SH-SY5Y (cell line): Measurements from ENCODE around the gene MYH10.

Experiments used
- GATA2 ChIP-seq: IDR thresholded peaks from 2 replicates; pipeline ENCODE4 v1.6.1; 2011; ENCODE audit warnings: mild to moderate bottlenecking, low read depth, low read length
- GATA3 ChIP-seq: IDR thresholded peaks from 2 replicates; pipeline ENCODE4 v1.6.1; 2011; ENCODE audit warnings: low read depth, mild to moderate bottlenecking, low read length, moderate library complexity

- TF ChIP-seq GATA2 (no peak), GATA3 (no peak)
Observed at GRCh38 chr17:8593276-8593675, 37.2 kb downstream of the MYH10 start.
